ENCODE results near the gene PHF14.

Gene PHF14

DNA sequence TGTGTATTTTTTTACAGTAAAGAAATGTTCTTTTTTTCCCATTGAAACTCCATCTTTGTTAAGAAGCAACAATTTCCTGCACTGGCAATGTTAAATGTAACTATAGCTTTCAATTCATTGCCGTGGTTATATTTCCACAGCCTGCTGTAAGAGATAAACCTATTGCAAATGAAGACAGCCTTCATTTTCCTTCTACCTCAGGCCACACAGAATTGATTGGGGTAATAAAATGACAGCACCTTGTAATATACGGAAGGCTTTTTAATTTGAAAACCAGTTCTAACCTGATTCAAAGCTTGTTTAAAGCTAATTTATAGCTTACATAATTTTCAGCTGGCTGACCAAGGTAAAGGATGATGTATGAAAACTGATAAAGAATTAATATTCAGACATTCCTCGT lies 161.9 kb downstream of the PHF14 start:
- H3K27ac Mint-ChIP-seq = no peak overlapping the region
- H3K4me1 Mint-ChIP-seq (ENCODE audit: low read depth in 2 of 2) = no peaks in the 10 kb centered on the region
- H3K27me3 Mint-ChIP-seq = no peaks in the 10 kb centered on the region

DNA sequence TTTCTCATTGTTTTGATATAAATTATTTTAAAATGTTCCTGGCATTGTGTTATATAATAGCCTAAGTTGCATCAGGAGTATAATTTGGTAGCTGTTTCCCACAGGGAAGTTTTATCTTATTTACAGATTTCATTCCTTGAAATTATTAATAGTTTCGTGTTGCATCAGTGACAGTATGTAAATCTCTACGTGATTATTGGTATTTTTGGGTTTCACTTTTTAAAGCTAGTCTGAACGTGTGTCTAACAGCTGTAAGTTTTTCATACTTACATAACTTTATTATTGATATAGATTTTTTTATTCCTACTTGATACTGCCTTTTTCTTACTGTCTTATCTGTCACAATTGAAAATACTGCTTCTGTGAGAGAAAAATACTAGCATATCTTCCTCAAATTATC lies 167.9 kb downstream of the PHF14 start:
- H3K9me3 Mint-ChIP-seq = no peaks in the 10 kb centered on the region
- no peak for DNase-seq
- no peaks in the 10 kb centered on the region for H3K27me3 Mint-ChIP-seq
- no peak overlapping the region for H3K27ac Mint-ChIP-seq
- peaks cover 6% of the 10 kb centered on the region for H3K36me3 Mint-ChIP-seq (ENCODE audit: insufficient read depth)
- H3K4me3 Mint-ChIP-seq = no peak overlapping the region
- no peak for ATAC-seq (replicated peaks)
- H3K4me1 Mint-ChIP-seq (ENCODE audit: low read depth in 2 of 2) = no peaks in the 10 kb centered on the region

More for the DNA sequence above, 161.9 kb downstream of the PHF14 start:
- peaks cover 3% of the 10 kb centered on the region for H3K36me3 Mint-ChIP-seq (ENCODE audit: insufficient read depth)
- H3K4me3 Mint-ChIP-seq = no peak overlapping the region
- DNase-seq (no peak), ATAC-seq (replicated peaks) (no peak)
- H3K9me3 Mint-ChIP-seq = no peaks in the 10 kb centered on the region

DNA sequence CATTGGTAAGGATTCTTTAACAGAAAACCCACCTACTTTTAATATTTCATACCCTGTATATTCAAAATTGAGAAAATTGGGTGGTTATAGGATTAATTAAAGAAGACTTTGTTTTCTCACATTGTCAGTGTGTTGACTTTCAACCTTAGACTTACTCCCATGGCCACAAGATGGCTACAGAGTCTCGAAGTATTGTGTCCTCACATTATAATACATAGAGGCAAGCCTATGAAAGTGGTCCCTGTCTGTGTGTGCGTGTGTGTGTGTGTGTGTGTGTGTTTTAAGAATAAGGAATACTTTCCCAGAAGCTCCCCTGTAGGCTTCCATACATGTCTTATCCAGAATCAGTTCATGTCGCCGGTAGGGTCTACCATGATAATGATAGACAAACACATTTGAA lies 180.0 kb downstream of the PHF14 start:
- Mint-ChIP-seq H3K9me3 (no peaks in the 10 kb centered on the region), H3K27ac (no peak overlapping the region), H3K27me3 (no peaks in the 10 kb centered on the region), H3K36me3 (ENCODE audit: insufficient read depth) (peaks cover 3% of the 10 kb centered on the region), H3K4me1 (ENCODE audit: low read depth in 2 of 2) (no peaks in the 10 kb centered on the region), H3K4me3 (no peak overlapping the region)
- DNase-seq (no peak), ATAC-seq (replicated peaks) (no peak)

- H3K4me3 Mint-ChIP-seq = no peak overlapping the region
Observed at GRCh38 chr7:11155883-11156282, 182.2 kb downstream of the PHF14 start.

DNA sequence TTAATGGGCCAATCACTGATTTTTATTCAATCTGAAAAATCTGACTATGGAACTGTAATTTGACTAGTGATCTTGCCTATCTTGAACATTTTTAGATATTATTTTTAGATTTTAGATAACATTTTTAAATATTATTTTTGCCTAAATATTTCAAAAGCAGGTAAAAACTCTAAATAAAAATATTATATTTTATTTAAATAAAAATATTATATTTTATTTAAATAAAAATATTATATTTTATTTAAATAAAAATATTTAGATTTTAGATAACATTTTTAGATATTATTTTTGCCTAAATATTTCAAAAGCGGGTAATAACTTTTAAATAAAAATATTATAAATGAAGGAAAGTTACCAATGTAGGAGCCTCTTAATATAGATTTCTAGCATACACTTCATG lies 187.8 kb downstream of the PHF14 start:
- no peaks in the 10 kb centered on the region for H3K9me3 Mint-ChIP-seq
- H3K27ac Mint-ChIP-seq = no peak overlapping the region
- H3K4me1 Mint-ChIP-seq (ENCODE audit: low read depth in 2 of 2) = no peaks in the 10 kb centered on the region
- ATAC-seq (replicated peaks) (no peak), DNase-seq (no peak)
- H3K36me3 Mint-ChIP-seq (ENCODE audit: insufficient read depth) = peaks cover 6% of the 10 kb centered on the region
- H3K4me3 Mint-ChIP-seq = no peak overlapping the region
- no peaks in the 10 kb centered on the region for H3K27me3 Mint-ChIP-seq

More at GRCh38 chr7:11155883-11156282, 182.2 kb downstream of the PHF14 start:
- no peaks in the 10 kb centered on the region for H3K4me1 Mint-ChIP-seq (ENCODE audit: low read depth in 2 of 2)
- no peak overlapping the region for H3K27ac Mint-ChIP-seq
- ATAC-seq (replicated peaks) (no peak), DNase-seq (no peak)
- H3K9me3 Mint-ChIP-seq = no peaks in the 10 kb centered on the region
- peaks cover 3% of the 10 kb centered on the region for H3K36me3 Mint-ChIP-seq (ENCODE audit: insufficient read depth)
- no peaks in the 10 kb centered on the region for H3K27me3 Mint-ChIP-seq

DNA sequence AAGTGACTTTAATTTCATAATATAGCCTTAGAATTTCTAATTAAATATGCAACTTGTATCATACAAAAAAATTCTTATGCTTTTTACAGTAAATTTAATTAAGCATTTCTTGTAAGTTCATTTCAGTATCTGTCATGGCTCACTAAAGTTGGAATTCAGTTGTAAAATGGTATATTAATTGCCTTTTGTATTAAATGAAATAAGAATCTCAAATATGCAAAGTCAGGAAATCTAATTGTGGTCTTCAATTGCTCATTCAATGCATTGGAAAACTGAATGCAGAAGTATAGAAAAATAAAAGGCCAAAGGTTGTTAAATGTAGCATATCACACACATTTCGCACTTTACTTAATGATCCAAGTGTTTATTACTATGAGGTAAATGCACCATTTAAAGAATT lies 189.5 kb downstream of the PHF14 start:
- H3K27me3 Mint-ChIP-seq = no peaks in the 10 kb centered on the region
- no peaks in the 10 kb centered on the region for H3K4me1 Mint-ChIP-seq (ENCODE audit: low read depth in 2 of 2)
- no peaks in the 10 kb centered on the region for H3K9me3 Mint-ChIP-seq
- H3K36me3 Mint-ChIP-seq (ENCODE audit: insufficient read depth) = peaks cover 6% of the 10 kb centered on the region
- no peak overlapping the region for H3K27ac Mint-ChIP-seq
- H3K4me3 Mint-ChIP-seq = no peak overlapping the region
- no peak for ATAC-seq (replicated peaks)
- no peak for DNase-seq

DNA sequence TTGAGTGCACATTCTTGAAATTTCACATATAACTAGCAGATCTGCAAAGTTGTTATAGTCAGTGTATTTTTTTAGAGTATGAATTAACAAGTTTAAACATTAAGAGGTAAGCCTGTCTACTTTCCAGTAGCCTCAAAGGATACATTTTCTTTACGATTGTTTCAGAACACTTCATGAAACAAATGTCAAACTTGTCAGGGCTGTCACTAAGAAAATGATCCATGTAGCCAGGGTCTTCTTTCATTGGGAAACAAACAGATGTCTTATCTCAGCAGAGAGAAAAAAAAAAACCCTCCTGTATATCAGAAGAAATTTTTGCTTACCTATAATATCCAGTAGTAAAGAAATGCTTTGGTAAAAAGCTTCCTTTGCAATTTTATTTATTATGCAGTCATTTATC lies 192.4 kb downstream of the PHF14 start:
- H3K27me3 Mint-ChIP-seq = no peaks in the 10 kb centered on the region
- H3K4me3 Mint-ChIP-seq = no peak overlapping the region
- H3K9me3 Mint-ChIP-seq = no peaks in the 10 kb centered on the region
- ATAC-seq (replicated peaks) = no peak
- H3K27ac Mint-ChIP-seq = no peak overlapping the region
- DNase-seq = no peak
- peaks cover 6% of the 10 kb centered on the region for H3K36me3 Mint-ChIP-seq (ENCODE audit: insufficient read depth)
- H3K4me1 Mint-ChIP-seq (ENCODE audit: low read depth in 2 of 2) = no peaks in the 10 kb centered on the region

- no peaks in the 10 kb centered on the region for H3K36me3 Mint-ChIP-seq (ENCODE audit: insufficient read depth)
- ATAC-seq (replicated peaks) (no peak), DNase-seq (no peak)
- H3K9me3 Mint-ChIP-seq = no peaks in the 10 kb centered on the region
- H3K27me3 Mint-ChIP-seq = no peaks in the 10 kb centered on the region
- H3K4me1 Mint-ChIP-seq (ENCODE audit: low read depth in 2 of 2) = no peaks in the 10 kb centered on the region
- no peak overlapping the region for H3K4me3 Mint-ChIP-seq
- no peak overlapping the region for H3K27ac Mint-ChIP-seq
Observed at GRCh38 chr7:11168650-11169170, 195.0 kb downstream of the PHF14 start.

DNA sequence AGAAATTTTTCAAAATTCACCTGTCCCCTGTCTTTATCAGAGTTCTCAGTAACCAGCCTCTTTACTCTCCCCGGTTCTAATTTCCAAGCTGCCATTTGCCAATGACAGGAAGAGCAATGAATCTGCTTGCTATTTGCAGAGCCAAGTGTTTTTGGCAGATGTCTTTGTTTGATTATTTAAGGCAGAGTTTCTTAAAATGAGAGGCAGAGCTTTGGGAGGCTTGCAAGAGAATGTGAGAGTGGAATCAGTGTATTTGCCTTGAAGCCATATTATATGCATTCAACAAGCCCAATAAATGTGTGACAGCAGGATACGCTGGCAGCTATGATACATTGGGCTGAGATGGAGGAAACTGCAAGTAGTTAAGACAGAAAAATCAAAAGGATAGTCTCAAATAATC lies 196.5 kb downstream of the PHF14 start:
- no peaks in the 10 kb centered on the region for H3K36me3 Mint-ChIP-seq (ENCODE audit: insufficient read depth)

GRCh38 chr7:11170863-11171568 lies 197.3 kb downstream of the PHF14 start:
- no peaks in the 10 kb centered on the region for H3K36me3 Mint-ChIP-seq (ENCODE audit: insufficient read depth)
- no peak for ATAC-seq (replicated peaks)
- no peak overlapping the region for H3K27ac Mint-ChIP-seq
- H3K4me1 Mint-ChIP-seq (ENCODE audit: low read depth in 2 of 2) = no peaks in the 10 kb centered on the region
- H3K27me3 Mint-ChIP-seq = no peaks in the 10 kb centered on the region
- DNase-seq = no peak
- H3K4me3 Mint-ChIP-seq = no peak overlapping the region
- no peaks in the 10 kb centered on the region for H3K9me3 Mint-ChIP-seq

More for the DNA sequence above, 196.5 kb downstream of the PHF14 start:
- Mint-ChIP-seq H3K9me3 (no peaks in the 10 kb centered on the region), H3K4me3 (no peak overlapping the region), H3K27me3 (no peaks in the 10 kb centered on the region), H3K27ac (peak overlapping the region in 1 of 2 donors; percentile 19), H3K4me1 (ENCODE audit: low read depth in 2 of 2) (no peaks in the 10 kb centered on the region)
- DNase-seq (no peak), ATAC-seq (replicated peaks) (no peak)

GRCh38 chr7:11171569-11172192 lies 198.0 kb downstream of the PHF14 start:
- no peaks in the 10 kb centered on the region for H3K9me3 Mint-ChIP-seq
- H3K36me3 Mint-ChIP-seq (ENCODE audit: insufficient read depth) = no peaks in the 10 kb centered on the region
- ATAC-seq (replicated peaks) = no peak
- no peak overlapping the region for H3K27ac Mint-ChIP-seq
- H3K27me3 Mint-ChIP-seq = no peaks in the 10 kb centered on the region
- no peaks in the 10 kb centered on the region for H3K4me1 Mint-ChIP-seq (ENCODE audit: low read depth in 2 of 2)
- no peak for DNase-seq
- no peak overlapping the region for H3K4me3 Mint-ChIP-seq

GRCh38 chr7:11172835-11173234 lies 199.2 kb downstream of the PHF14 start:
- H3K9me3 Mint-ChIP-seq = no peaks in the 10 kb centered on the region
- H3K36me3 Mint-ChIP-seq (ENCODE audit: insufficient read depth) = no peaks in the 10 kb centered on the region
- H3K4me1 Mint-ChIP-seq (ENCODE audit: low read depth in 2 of 2) = no peaks in the 10 kb centered on the region
- no peak overlapping the region for H3K27ac Mint-ChIP-seq
- H3K27me3 Mint-ChIP-seq = no peaks in the 10 kb centered on the region
- no peak for ATAC-seq (replicated peaks)
- H3K4me3 Mint-ChIP-seq = no peak overlapping the region
- no peak for DNase-seq

GRCh38 chr7:11175371-11175770 lies 201.7 kb downstream of the PHF14 start:
- ATAC-seq (replicated peaks) (no peak), DNase-seq (no peak)
- no peak overlapping the region for H3K4me3 Mint-ChIP-seq
- no peaks in the 10 kb centered on the region for H3K27me3 Mint-ChIP-seq
- H3K27ac Mint-ChIP-seq = no peak overlapping the region
- H3K4me1 Mint-ChIP-seq (ENCODE audit: low read depth in 2 of 2) = no peaks in the 10 kb centered on the region
- no peaks in the 10 kb centered on the region for H3K36me3 Mint-ChIP-seq (ENCODE audit: insufficient read depth)
- H3K9me3 Mint-ChIP-seq = no peaks in the 10 kb centered on the region

DNA sequence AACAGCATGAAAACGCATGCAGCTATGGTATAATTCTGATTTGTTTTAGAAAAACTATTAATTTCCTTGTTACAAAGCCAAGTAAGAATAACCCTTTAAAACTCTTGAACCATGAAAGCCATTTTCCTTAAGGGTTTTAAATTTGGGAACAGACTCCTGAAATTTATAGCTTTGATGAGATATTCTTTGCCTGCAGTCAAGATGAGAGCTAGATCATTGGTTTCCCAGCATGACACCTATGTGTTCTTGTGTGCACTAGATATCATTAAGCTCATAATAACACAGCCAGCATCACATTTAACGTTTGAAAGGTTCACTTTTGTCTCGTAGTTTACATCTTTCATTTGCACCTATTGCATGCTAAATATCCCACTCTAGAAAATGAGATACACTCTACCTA lies 202.2 kb downstream of the PHF14 start:
- no peaks in the 10 kb centered on the region for H3K4me1 Mint-ChIP-seq (ENCODE audit: low read depth in 2 of 2)
- H3K36me3 Mint-ChIP-seq (ENCODE audit: insufficient read depth) = no peaks in the 10 kb centered on the region
- DNase-seq (no peak), ATAC-seq (replicated peaks) (no peak)
- H3K27me3 Mint-ChIP-seq = no peaks in the 10 kb centered on the region
- H3K4me3 Mint-ChIP-seq = no peak overlapping the region
- no peaks in the 10 kb centered on the region for H3K9me3 Mint-ChIP-seq
- no peak overlapping the region for H3K27ac Mint-ChIP-seq
